K562 (cell line): Measurements from ENCODE around the gene KLF1. TPM values are rescaled to one million over a fixed set of nuclear protein-coding genes. Genes with fewer than 3 reads are reported as not detected.

Experiments used
- BDP1 ChIP-seq: IDR thresholded peaks from 3 replicates; pipeline ENCODE4 v1.6.1; 2011; ENCODE audit not compliant: insufficient read length, insufficient read depth
- CREB1 ChIP-seq, 2 experiments: sonication (generic) in 1 of 2; formaldehyde crosslinking in 1 of 2; IDR thresholded peaks; 2 replicates each; pipeline versions ENCODE4 v1.6.1 to v1.8.0; 2012 to 2022; ENCODE audit warnings: inconsistent platforms in 1 of 2, mild to moderate bottlenecking in 1 of 2, missing genetic modification reagents in 1 of 2, moderate library complexity in 1 of 2
- ID3 ChIP-seq, 2 experiments: fragments of 250-450 bp in 1 of 2; fragments of 450-650 bp in 1 of 2; sonication (Bioruptor Pico) in 1 of 2; IDR thresholded peaks; 2 replicates each; pipeline versions ENCODE4 v1.6.1 to v1.8.0; 2016 to 2021; ENCODE audit warnings: mild to moderate bottlenecking in 2 of 2, moderate library complexity in 2 of 2, missing compliant biosample characterization in 1 of 2, missing genetic modification characterization in 1 of 2
- MED1 ChIP-seq: sonication (generic); formaldehyde crosslinking; IDR thresholded peaks from 2 replicates; pipeline ENCODE4 v1.8.1; 2023; ENCODE audit warnings: missing genetic modification reagents, borderline replicate concordance
- NCOA2 ChIP-seq, 2 experiments: fragments of 450-650 bp; IDR thresholded peaks; 2 replicates each; pipeline ENCODE4 v1.6.1; 2018; ENCODE audit warnings: mild to moderate bottlenecking in 2 of 2, moderate library complexity in 1 of 2; ENCODE audit not compliant: partially characterized antibody in 2 of 2
- SMC3 ChIP-seq: conservative IDR thresholded peaks from 2 replicates; pipeline ENCODE4 v1.6.1; 2011; ENCODE audit warnings: low read depth, low read length, improper control_type of control experiment; ENCODE audit not compliant: insufficient read depth
- TBP ChIP-seq: optimal IDR thresholded peaks from 2 replicates; pipeline ENCODE3; 2011; ENCODE audit warnings: low read depth, low read length, improper control_type of control experiment
- ZBTB40 ChIP-seq, 2 experiments: fragments of 450-650 bp in 1 of 2; sonication (generic) in 1 of 2; formaldehyde crosslinking in 1 of 2; IDR thresholded peaks; 2 replicates each; pipeline versions ENCODE4 v1.7.1 to v1.9.0; 2016 to 2022; ENCODE audit warnings: inconsistent platforms in 1 of 2, mild to moderate bottlenecking in 1 of 2, missing genetic modification reagents in 1 of 2
- ZNF609 ChIP-seq: sonication (generic); formaldehyde crosslinking; IDR thresholded peaks from 2 replicates; pipeline ENCODE4 v1.8.1; 2023; ENCODE audit warnings: missing genetic modification reagents, mild to moderate bottlenecking, borderline replicate concordance
- polyA plus RNA-seq, 8 experiments: library from polyadenylated mRNA; depleted of rRNA in 4 of 8; stranded (reverse) in 5 of 8; unstranded in 3 of 8; fragments of >200 nt; fragmentation: Nextera tagmentation in 2 of 8; fragmentation: Illumina TruSeq in 1 of 8; extraction: Ambion mirVana in 2 of 8; extraction: Trizol in 1 of 8; gene quantifications; 2 replicates each; pipeline versions ENCODE4 v1.2.1 to v1.2.3, GENCODE V29; 2011 to 2014; ENCODE audit warnings: inconsistent platforms in 1 of 8, missing spikeins in 1 of 8
- total RNA-seq, 7 experiments: library from RNA; depleted of rRNA in 6 of 7; stranded (reverse); fragments of >200 nt in 6 of 7; fragmentation: Illumina TruSeq in 2 of 7; extraction: Trizol in 2 of 7; gene quantifications; 2 replicates each; pipeline versions ENCODE4 v1.2.1 to v1.2.3, GENCODE V29; 2011 to 2021; ENCODE audit warnings: low replicate concordance in 1 of 7

The KLF1 gene
- total and polyA plus RNA-seq, 9 of the 15 experiments (the other 6 are each of a cell fraction or from before 2014, with no cell fraction given), result 8.4 to 163 (median 47.3) TPM

GRCh38 chr19:12885749-12886650 lies 1.0 kb downstream of the KLF1 start (continued):
- TF ChIP-seq ZBTB40 (IDR thresholded peaks at IDR 0.05) (no peak), ZBTB40 (CRISPR knock-in tag; IDR thresholded peaks at IDR 0.05) (no peak), CREB1 (IDR thresholded peaks at IDR 0.05) (no peak; the same call in 1 of the 2 replicates), CREB1 (CRISPR knock-in tag; IDR thresholded peaks at IDR 0.05) (no peak), MED1 (peak; percentile 73; the same call in 1 of the 2 replicates), TBP (peak; percentile 25), ID3 (CRISPR knock-in tag; IDR thresholded peaks at IDR 0.05) (no peak), ID3 (tag; IDR thresholded peaks at IDR 0.05) (no peak), SMC3 (no peak), NCOA2 (IDR thresholded peaks at IDR 0.05; ENCODE audit: partially characterized antibody in 2 of 2) (no peak), ZNF609 (CRISPR knock-in tag) (no peak), BDP1 (no peak)
